COLO668 (cell line): ENCODE data around the gene MBD5.
A peak's percentile ranks its signal among the peaks of the same experiment; 100 is the strongest.

ENCODE experiments used
- DNase-seq: peaks from one replicate; lab custom pipeline; 2025; ENCODE audit not compliant: unreplicated experiment; lab: John Stamatoyannopoulos, UW

The MBD5 gene

GRCh38 chr2:148108385-148108784 is 87.5 kb downstream of the MBD5 start:
- no peak for DNase-seq

- DNase-seq: no peak
Measured at GRCh38 chr2:148110184-148110583, 89.3 kb downstream of the MBD5 start.

GRCh38 chr2:148122788-148123187 is 101.9 kb downstream of the MBD5 start:
- DNase-seq: no peak

GRCh38 chr2:148124271-148124670 is 103.4 kb downstream of the MBD5 start:
- DNase-seq: no peak

GRCh38 chr2:148130581-148130980 is 109.7 kb downstream of the MBD5 start:
- no peak for DNase-seq

- DNase-seq: no peak
Measured at GRCh38 chr2:148132412-148132811, 111.5 kb downstream of the MBD5 start.

- no peak for DNase-seq
Measured at GRCh38 chr2:148135705-148136104, 114.8 kb downstream of the MBD5 start.

- no peak for DNase-seq
Measured at GRCh38 chr2:148136441-148136840, 115.5 kb downstream of the MBD5 start.

- no peak for DNase-seq
Measured at GRCh38 chr2:148161909-148162435, 141.1 kb downstream of the MBD5 start.

GRCh38 chr2:148162871-148163270 is 142.0 kb downstream of the MBD5 start:
- DNase-seq: no peak

GRCh38 chr2:148165975-148166374 is 145.1 kb downstream of the MBD5 start:
- DNase-seq: no peak

- no peak for DNase-seq
Measured at GRCh38 chr2:148167241-148167766, 146.4 kb downstream of the MBD5 start.

GRCh38 chr2:148167855-148168254 is 147.0 kb downstream of the MBD5 start:
- no peak for DNase-seq

- no peak for DNase-seq
Measured at GRCh38 chr2:148172131-148172753, 151.4 kb downstream of the MBD5 start.

GRCh38 chr2:148173168-148173567 is 152.3 kb downstream of the MBD5 start:
- DNase-seq: no peak

- DNase-seq: no peak
Measured at GRCh38 chr2:148177559-148177958, 156.7 kb downstream of the MBD5 start.

- no peak for DNase-seq
Measured at GRCh38 chr2:148179724-148180123, 158.8 kb downstream of the MBD5 start.

- DNase-seq: no peak
Measured at GRCh38 chr2:148184976-148185375, 164.1 kb downstream of the MBD5 start.

- no peak for DNase-seq
Measured at GRCh38 chr2:148194882-148195281, 174.0 kb downstream of the MBD5 start.

GRCh38 chr2:148201075-148202004 is 180.4 kb downstream of the MBD5 start:
- peak; percentile 30 for DNase-seq

GRCh38 chr2:148202237-148202636 is 181.3 kb downstream of the MBD5 start:
- DNase-seq: no peak

- DNase-seq: no peak
Measured at GRCh38 chr2:148207111-148207510, 186.2 kb downstream of the MBD5 start.
